Right kidney (tissue), 1 donor: Measurements from ENCODE around the gene HIC2.
"Not testable (repeated sequence)": the region's sequence is repeated elsewhere in the genome, so short reads cannot be mapped to it uniquely, and the experiment has no call there.

ENCODE experiments used
- DNase-seq: peaks from one replicate; pipeline ENCODE4 v3.0.0-alpha.2; 2016

Gene HIC2

DNA sequence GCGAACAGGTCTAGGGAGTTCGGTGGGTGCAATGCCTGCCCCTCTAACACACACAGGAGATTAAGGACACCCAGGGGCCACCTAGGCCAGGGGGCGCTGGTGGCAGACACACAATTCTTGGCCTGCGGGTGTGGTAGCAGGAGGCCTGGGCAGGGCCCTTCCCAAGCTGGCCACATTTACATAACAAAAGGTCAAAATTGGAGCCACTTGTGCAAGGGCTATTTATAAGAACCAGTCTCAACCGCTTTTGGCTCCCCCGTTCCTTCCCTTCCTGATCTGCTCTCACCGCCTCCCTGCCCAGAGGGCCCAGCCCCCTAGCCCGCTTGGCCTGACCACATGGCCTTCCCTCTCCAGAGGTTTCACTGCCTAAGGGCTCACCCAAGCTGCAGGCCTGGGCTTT, 75.1 kb downstream of the HIC2 start:
- not testable (repeated sequence) for DNase-seq

DNA sequence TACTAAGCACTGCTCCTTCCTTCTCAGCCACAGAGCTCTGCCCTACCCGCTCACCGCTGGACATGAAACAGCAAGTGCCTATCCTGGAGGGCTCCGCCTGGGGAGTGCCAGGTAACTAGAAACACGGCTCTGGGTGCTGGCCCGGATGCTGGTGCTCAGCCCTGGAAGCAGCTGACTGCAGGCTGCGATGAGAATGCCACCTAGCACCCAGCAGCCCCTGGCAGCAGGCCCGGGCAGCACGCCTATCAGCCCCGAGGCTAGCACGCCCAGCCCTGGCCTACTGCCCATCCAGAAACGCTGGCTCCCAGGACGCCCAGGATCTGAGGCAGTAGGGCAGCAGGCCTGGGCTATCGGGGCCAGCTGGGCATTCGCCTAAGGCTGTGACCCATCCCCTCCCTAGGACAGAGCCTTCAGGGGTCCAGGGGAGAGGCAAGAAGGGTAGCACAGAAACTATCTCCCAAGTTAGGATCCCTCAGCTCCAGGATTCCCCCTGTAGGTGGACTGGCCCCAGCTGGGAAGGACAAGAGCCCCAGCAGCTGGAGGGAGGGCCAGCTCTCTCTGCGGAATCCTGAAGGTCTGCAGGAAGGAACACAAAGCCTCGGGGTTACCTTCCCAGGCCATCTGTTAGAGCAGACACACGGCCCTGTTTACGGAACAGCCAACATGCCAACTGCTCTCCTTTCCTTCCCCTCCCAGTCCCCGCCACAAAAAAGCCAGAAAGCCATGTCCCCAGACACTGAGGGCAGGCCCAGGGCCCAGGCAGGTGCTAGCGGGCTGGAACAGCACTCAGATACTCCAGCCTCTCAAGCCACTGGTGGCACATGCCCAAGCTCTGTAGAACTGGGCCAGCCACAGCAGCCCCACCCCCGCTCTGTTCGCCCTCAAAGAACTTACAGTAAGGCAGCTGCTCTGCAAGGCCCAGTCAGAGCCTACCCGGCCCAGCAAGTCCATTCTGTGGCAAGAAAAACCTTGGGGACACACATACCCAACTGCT, 76.9 kb downstream of the HIC2 start:
- not testable (repeated sequence) for DNase-seq

DNA sequence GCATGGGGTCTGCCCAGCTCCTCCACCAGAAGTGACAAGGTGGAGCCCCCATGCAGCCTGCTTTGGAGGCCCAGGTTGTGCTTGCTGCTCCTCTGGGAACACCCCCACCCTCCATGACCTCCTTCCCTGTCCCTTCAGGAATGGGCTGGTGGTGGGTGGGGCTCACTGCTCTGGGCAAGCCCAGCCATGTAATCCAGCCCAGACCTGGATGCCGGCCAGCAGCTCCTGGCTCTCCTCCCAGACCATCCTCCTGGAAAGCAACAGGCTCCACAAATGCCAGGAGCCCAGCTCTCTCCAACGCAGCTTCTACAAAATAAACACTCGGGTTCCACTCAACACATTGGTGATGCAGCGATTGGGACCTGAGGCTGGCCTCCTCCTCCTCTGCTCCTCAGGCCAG, 80.8 kb downstream of the HIC2 start:
- DNase-seq, result not testable (repeated sequence)

DNA sequence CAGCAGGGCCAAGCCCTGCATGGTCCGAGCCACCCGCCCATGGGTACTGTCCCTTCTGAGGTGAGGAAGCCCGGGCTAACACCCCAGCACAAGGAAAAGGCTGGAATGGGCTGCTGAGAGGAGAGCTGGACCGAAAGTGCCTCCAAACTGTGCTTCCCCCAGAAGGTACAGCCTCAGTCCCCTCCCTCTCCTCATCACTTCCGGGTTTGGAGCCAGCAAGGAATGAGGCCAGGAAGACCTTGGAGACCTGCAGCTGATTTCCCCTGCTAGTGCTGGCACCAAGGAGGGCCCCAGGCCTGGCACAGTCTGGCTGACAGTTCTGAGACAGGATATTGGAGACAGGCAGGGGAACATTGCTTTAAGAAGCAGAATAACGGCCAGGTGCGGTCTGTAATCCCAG, 81.3 kb downstream of the HIC2 start:
- DNase-seq, result not testable (repeated sequence)

DNA sequence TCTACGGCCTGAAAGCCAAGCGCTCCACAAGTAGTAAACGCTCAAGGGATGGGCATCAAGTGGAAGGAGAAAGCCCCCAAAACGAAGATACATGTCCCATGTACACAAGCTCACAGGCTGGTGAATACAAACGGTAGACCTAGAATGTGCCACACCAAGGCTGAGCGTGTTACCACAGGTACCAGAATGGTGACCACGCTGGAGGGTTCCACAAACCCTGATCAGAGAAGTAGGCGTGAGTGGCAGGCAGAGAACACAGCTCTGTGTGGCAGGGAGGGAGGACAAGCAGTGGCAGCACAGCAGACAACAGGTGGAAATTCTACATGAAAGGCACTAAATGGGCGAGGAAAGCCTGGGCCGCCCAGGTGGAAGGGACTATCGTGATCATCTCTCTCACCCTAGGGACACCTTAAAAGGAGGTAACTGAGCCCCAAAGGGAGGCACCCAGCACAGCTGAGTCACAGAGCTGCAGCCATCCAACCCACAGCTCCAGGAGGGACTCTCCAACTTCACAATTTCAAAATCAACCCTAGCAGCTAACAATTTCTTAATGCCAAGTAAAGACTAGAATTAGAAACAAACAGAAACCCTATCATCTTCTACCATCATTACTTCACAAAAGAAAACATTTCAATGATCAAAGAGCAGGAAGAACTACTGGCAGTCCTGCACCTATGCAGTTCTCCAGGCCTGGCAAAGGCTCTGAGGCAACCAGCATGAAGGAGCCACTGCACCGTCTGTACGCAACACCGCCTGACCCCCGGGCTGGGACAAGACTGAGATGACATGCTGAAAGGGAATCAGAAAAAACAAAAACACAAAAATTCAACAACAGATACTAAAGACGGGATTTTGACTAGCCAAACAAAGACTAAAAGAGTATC, 82.7 kb downstream of the HIC2 start:
- not testable (repeated sequence) for DNase-seq
